Cortex of kidney (tissue), 1 donor: Measurements from ENCODE around the gene GINS1.

Source experiments
- DNase-seq: peaks from one replicate; lab custom pipeline; 2025; lab: John Stamatoyannopoulos, UW

Gene GINS1

DNA sequence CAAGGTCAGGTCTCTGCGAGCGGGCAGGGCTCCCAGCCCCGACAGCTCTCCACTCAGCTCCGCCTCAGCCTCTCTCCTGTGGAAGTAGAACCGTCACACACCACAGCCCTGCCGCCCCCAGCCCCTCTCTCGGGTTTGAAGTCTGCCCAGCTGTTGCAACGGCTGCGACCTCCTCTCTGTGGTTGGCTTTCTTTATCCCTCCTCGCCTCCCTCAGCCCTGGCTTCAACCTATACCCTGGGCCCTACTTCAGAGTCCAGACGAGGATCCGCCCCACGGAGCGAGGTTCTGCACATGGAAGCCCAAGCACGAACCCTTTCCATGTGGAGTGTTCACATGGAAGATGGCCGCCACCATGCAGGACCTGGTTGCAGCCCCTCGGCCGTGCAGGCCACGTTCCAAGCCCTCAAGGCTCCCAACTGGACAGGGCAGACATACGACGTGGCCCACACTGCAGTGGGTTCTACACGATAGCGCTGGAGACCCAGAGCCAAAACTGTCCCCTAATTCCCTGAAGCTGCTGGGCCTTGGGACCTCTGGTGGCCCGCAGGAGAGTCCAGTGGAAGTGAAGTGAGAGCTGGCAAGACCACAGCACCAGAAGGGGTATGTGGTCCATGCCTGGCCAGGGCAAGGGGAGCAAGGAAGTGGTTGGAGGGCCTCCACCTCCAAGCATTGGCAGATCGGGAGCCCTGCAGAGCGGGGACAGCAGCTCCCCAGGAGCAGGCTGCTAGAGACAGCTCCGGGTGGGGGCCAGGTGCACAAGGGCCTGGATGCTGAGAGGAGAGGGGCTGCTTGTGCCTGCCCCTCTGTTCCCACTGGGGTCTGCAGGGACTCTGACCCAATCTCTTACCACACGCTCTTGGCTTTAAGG lies 69.8 kb downstream of the GINS1 start:
- no peak for DNase-seq

DNA sequence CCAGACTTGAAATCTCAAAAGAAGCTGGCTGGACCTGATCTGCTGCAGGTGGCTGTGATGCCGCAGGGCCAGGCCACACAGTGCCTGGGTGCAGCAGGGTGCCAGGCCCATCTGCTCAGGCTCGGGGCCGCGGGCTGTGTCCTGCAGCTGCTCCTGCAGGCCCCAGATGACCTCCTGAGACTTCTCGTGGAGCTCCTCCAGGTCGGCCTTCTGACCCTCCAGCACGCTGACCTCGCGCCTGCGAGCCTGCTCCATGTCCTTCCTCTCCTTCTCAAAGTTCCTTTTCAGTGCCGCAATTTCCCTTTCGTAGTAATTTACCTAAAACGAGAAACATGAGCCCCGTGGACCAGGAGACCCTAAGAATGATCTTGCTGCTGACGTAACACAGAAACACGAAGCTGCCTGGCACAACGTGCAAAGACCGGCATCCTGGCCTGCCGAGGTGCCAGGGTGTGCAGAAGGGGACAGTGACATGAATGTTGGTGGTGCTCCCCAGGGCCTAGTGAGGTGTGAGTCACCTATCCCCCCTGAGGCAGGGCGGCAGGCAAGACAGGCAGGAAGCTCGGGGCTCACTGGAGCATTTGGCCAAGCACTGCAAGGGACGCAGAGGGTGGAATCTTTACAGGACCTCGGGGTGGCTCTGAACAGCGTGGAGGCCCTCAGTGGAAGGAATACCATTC lies 71.6 kb downstream of the GINS1 start:
- no peak for DNase-seq

DNA sequence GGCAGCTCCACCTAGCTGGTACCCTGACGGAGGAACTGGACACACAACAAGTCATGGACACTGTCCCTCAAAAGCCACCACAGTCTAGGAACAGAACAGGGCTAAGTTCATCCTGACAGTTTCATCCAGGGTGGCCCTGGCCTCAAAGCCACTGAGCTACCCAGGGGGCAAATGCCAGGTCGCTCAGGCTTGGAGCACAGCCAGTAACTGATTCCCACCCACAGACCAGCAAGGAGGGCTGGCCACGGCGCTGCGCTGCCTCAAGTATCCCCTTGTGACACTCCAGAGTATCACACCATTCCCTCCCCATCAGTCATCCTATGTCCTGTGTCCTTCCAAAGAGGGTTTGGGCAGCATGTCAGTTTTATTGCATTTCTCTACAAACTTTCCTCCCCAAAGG lies 72.2 kb downstream of the GINS1 start:
- no peak for DNase-seq

DNA sequence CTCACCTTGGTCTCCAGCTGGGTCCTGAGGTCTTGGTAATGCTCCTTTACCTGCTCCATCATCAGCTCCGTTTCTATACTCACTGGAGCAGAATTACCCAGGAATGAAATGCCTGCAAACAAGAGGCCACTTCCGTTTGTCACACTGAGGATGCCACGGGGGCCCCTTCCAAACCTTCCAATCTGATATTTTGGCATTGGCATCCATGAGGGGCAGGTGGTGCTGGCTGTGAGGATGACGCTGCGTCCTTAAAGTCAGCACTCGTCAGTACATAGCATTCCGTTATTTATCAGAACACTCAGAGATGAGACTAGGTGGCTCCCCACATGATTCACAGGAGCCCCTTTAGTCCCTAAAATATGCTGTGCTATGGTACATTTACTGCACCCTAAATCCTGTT lies 72.7 kb downstream of the GINS1 start:
- DNase-seq, result no peak

DNA sequence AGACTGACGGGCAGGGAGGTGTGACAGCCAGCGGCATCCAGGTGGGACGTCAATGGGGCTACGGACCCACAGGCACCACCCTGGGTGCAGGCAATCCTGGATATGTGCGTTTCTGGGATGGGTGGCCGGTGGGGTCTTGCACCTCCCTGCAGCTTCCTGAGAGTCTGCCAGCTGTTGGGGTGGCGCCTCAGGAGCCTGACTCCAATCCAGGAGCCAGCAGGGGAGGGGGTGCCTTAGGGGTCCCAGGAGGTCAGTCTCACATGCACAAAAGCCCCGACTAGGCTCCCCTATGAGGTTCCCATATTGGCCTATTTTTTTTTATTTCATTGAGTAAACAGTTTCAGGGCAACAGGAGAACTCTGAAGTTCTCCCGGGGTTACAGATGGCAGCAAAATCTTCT lies 73.3 kb downstream of the GINS1 start:
- DNase-seq, result no peak

DNA sequence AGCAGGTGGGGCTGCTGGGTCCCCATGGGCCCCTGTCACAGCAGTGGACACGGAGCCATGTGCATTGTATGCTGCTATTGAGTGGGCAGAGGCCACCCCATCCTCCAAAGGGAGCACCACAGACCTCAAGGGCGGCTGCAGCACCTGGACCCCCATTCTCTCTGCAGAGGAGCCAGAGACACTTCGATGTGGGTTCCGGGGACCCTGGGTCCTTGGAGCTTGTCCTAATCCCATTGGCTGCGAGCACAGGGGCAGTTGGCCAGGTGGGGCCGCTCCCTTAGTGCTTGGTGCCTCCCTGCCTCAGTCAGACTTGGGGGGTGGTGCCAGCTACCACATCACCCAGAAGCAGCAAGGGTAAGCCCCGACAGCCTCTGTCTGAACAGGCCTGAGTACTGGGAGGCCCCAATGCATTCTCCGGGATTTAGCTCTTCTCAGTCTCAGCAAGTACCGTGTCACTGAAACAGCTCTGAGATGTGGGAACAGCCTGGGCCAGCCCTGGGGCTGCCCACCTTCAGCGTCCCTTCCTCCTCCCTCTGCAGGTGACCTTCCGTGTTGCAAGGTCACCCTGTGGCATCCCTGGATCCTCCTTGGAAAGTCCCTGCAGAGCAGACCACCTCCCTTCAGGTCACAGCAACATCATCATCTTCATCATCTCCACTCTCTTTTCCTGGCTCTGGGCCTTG lies 73.9 kb downstream of the GINS1 start:
- no peak for DNase-seq

DNA sequence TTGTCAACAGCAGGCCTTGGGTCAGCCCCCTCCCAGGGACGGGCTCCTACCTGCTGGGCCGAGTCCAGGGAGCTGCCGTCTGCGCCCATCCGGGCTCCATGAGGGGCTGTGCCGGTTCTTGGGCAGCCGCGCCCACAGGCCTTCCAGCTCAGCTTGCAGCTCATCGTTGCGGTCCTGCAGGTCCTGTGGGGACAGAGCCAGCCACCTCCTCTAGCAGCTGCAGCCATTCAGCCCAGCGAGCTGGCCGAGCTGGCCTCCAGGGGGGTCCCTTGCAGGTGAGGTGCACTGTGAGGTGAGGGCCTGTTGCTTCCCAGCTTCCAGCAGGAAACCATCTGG lies 74.4 kb downstream of the GINS1 start:
- DNase-seq, result no peak

DNA sequence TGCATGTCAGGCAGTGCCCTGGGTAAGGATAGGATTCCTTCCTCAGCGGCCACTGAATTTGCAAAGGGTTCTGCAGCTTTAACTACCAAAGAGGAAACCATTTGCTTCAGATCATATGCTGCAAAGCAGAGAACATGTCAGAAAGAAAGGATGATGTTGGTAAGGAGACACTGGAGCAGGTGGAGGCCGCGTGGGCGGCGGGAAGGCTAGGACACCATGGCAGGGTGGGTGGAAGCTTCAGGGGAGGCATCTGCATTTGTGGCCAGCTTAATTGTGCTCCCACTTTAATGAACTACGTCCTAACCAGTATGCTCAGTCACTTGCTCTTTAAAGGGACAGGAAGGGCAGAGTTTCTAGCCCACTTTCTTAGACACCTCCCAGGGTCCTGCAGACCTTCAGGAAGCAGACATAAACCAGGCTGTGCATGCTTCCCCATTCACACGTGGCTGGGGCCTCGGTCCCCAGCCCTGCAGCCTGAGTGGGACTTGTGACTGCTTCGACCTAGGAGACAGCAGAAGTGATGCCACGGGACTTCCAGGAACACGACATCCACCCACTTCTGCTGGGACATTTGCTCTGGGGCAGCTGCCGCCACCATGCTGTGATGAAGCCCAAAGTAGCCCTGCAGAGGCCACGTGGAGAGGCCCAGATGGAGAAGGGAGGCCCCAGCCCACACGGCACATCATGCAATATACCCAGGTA lies 76.1 kb downstream of the GINS1 start:
- DNase-seq, result no peak

DNA sequence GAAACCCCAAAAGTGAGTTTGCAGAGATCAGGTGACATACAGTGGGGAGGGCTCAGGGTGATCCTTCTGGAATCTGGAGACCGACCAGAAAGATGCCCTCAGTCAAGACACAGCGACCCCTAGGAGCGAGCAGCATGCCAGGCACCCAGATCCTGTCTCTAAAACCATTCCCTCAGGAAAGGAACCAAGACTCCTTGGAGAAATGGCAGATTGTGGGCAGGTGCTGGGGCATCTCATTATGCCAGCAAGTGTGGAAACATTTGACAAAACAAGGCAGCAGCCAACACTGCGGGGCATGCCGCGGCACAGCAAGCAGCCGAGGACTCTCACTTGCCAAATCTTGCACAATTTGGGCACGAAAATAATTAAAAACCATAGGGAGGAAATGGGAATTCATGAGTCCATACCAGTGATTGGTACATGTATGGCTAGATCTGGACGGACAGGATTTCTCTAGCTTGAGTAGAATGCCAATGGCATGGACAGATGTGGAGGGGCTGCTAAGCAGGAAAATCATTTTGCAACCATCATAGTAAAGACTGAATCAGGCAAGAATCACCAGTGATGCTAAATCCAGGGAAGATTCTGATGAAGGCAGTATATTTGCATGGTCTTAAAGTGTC lies 76.9 kb downstream of the GINS1 start:
- DNase-seq, result no peak

DNA sequence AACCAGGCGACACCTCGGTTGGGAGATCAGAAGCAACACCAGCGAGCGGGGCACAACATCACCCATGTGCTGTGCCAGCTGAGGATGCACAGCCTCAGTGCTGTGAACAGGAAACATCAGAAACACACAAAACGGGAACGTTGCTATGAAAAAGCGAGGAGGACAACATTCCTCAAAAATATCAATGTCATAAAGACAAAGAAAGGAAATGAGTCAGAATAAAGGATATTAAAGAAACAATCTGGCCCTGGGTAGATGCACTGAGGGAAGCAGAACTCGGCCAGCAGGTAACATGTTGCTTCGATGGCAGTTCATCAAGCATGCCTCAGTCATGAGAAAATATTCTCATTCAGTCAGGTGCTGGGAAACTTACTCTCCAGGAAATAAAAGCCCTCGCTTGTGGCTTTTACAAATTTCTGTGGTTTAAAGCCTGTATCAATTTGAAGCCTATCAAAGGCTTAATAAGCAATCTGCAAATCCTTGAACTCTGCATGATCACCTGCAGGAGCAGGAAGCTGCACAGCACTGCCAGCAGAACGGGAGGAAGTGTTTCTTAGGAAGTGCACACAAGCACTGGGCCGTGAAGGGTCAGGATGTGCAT lies 77.5 kb downstream of the GINS1 start:
- DNase-seq, result no peak

DNA sequence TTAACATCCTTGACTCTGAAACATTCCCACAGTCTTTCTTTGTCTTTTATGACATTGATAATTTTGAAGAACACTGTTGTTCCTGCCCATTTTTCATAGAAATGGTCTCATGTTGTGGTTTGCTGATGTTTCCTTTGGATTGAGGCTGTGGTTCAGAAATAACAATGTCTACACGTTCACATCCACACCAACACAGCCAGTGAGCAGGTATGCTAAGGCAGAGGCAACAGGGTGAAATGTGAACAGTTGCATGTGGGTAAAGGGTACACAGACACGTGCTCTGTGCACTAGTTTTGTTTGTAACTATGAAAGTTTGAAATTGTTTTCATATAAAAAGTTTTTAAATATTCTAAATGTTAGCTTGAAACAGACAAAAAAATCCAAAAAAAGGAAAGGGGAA lies 78.4 kb downstream of the GINS1 start:
- no peak for DNase-seq

DNA sequence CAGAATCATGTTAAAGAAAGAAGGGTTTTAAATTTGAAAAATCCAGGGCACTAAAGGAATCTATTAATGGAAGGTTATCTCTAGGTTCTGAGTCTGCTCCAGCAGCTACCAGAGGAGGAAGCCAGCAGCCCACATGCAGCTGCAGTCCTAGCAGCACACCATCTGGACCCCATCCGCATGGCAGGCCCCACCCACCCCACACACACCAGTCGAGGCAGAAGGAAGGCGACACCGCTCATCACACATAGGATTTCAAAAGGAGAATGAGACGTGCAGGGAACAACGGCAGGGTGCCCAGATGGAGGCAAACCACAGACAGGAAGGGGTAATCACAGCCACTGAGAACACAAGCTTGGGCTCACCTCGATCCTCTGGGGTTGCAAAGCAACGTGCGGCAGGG lies 78.9 kb downstream of the GINS1 start:
- no peak for DNase-seq

DNA sequence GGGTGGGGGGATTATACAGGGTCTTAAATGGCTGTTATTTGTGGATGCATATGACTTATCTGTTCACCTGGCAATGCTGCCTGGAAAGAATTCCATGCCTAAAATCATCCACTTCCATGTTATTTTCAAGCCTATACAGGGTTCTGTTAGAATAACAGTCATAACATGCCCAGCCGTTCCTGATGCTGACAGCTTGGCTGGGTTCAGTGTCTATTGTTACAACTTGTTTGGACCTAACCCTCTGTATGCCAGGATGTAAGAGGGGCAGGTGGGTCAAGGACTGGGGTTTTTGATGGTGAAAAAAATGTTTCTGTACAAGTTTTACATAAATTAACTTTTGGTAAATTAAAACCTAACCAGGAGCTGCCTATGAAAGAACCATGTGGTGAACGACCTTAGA lies 79.8 kb downstream of the GINS1 start:
- DNase-seq, result no peak

DNA sequence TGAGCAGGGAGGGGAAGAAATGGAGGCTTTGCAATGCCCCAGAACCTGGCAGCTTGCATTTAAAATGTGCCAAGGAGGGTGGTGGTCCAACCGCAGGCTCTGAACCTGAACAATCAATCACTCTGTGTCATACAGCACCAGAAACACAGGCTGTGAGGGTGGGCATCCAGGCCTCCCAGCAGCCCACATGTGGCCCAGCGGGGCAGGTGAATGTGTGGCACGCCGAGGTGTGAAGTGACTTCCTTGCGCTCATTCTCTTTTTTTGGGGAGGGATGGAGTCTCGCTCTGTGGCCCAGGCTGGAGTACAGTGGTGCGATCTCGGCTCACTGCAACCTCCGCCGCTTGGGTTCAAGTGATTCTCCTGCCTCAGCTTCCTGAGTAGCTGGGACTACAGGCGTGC lies 80.5 kb downstream of the GINS1 start:
- no peak for DNase-seq

DNA sequence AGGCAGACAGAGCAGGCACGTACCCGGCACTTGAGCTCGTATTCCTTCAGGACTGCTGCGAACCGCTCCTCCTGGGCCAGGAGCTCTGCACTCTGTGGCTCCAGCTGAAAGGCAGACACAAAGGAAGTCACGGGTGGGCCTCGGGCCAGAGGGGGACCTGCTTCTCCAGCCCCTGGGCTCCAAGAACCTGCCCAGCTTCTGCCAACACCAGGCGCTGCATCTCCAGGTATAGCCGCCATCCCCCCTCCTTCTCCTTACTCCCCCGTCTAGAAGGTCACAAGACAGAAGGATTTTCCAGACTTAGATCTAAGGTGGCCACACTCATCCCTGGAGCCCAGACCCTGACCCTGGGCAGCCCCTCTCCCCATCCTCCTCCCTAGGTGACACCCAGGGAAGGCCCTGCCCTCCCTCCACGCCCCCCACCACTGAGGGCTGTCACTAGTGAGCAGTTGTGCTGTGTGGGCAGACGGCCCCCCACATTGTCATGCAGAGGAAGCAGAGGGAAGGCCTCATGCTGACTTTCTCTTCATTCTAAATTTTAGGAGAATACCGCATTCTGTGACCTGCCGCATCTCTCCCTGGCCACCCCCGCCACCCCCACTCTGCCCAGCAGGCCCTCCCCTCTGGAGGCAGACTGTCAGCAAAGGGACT lies 81.9 kb downstream of the GINS1 start:
- DNase-seq, result no peak

DNA sequence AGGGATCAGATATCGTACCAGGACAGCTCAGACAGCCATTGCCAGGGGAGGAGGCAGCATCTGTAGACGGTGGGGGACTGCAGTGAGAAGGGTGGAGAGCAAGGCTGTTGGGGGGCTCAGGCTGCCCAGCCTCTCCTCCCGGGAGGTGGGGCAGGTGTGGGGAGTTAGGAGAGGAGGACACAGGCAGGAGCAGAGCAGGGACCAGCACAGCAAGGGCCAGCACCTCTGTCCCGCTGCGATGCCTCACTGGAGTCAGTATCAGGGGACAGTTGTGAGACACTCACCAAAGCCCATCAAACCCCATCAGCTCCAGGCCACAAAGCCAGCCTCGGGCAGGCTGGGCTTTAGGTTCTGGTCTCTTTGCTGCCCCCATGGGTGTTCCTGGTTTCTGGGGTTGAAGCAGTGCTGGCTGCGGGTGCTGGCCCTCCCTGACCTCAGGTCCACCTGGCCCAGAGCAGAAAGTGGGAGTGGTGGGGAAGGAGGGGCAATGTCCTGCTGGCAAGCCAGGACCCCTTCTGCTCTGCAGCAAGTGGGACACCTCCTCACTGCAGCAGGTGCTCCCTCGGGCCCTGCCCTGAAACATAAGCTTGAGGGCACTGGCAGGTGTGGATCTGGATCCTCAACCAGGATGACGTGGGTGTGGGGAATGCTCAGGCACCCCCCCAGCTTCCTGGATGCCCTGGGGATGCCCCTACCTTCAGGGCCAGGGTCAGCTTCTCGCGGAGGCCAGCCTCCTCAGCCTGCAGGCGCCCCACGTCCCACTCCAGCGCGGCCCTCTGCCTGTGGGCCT lies 83.4 kb downstream of the GINS1 start:
- DNase-seq, result no peak

DNA sequence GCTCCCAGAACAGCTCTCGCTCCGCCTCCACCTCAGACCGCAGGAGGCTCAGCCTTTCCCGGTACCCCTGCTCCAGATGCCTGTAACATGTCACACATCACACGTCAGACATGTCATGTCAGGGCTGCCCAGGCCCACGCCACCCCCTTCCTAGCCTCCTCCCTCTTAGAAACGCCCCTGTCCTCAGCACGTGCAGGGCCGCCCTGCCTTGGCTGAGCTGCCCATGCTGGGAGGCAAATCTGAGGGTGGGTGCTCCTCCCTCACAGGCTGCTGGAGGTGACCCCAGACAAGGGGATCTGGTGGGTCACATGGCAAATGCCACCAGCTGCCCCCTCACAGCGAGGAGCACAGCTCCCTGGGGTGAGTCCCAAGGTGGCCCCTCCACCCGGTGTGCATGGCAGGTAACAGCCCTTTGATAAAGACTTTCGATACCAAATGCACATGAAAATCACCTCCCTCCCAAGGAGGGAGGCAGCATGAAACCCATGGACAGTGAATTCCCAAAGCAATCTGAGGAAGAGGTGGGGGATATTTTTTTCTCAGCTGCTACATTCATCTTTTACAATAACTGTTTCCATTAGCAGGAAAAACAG lies 84.1 kb downstream of the GINS1 start:
- no peak for DNase-seq

DNA sequence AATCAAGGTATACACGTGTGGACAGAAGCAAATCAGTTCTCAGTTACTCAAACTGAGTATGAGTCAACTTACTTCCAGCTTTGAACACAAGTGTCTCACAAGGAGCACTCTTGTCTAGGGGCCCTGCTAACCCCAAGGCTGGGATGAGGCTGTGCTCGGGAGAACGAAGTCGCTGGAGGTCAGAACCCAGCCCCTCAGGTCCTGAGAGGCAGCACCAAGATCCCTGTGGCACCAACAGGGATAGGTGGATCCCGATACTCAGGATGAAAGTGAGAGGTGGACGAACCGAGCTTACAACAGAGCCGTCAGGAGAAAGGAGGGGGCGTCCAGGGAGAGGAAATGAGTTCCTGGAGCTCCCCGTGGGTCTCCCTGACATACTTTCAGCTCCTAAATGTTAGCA lies 85.7 kb downstream of the GINS1 start:
- no peak for DNase-seq

DNA sequence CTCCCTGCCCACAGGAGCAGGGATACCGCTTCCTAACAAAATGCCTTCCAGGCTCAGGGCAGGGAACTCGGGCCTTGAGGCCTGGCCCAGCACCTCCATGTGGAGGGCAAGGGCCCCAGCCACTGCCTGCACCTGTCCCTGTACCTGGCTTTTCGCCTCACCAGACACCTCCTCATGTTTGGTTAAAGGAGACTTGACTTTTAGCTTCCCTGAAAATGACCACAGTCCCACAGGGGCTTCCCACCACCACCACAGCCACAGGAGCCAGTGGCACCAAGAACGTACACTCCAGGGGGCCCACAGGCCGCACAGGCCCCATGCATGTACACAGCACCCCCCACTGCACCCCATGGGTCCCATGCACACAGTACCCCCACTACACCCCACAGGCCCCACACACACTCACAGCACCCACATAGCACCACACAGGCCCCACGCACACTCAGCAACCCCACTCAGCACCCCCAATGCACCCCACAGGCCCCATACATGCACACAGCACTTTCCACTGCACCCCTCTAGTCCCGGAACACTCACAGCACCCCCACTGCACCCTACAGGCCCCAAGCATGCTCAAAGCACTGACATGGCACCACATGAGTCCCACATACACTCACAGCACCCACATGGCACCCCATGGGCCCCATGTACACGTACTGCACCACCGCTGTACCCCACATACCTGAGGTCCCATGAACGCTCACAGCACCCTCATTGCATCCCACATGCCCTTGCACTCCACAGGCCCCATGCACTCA lies 86.5 kb downstream of the GINS1 start:
- DNase-seq, result no peak
